T-helper 1 cell treated with Interleukin-12 subunit alpha and Interleukin-12 subunit beta and Interleukin-4 antibody, amounts not matched to agents 30 ng/mL and 1 ng/mL, for 36 hours (primary cell): ENCODE measurements around the gene FOXR1. TPM values are rescaled to one million over a fixed set of nuclear protein-coding genes. Genes with fewer than 3 reads are reported as not detected.
"Not testable (repeated sequence)": the region's sequence is repeated elsewhere in the genome, so short reads cannot be mapped to it uniquely, and the experiment has no call there.

Experiments
- intact Hi-C: fragments of 100-400 bp; cut with micrococcal nuclease; formaldehyde crosslinking; loops from one replicate; pipeline ENCODE4 v1.15.1; 2024
- total RNA-seq: library from RNA; stranded (reverse); gene quantifications from 2 replicates; pipeline ENCODE4 v1.2.3, GENCODE V29; 2022

FOXR1 gene
- total RNA-seq, 1 donor from 2014 or later = not detected

DNA sequence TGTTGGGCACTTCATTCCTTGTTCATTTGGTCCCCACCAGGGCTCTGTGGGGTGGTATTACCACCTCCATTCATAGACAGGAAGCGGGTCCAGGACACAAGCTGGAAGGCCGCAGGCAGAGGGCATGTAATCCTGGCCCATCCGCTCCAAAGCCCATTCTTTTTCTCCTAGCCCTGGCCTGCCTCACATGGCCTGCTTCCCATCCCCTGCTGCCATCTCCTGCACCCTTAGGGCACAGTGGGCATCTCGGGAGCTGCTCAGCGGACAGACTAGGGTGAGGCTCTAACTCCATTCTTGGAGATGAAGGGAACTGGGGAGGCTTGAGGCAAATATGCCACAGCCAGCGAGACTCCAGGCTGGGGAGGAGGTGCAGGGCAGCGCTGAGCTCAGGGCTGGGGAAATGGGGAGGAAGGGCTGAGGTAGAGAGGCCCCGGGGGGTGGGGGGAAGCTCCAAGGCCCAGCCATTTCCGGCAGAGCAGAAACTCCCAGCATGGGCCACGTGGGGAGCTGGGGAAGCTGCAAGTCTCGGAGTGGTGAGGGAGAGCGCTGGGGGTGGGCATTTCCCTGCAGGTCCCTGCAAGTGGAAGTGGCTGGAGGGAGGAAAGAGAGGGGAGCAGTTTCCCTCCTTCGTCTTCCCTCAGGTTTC, 31.5 kb upstream of the FOXR1 start:
- intact Hi-C loops = loop anchor here (1.0 kb wide), 1 partner anchor 10 kb away; no protein-coding TSS in a partner anchor

DNA sequence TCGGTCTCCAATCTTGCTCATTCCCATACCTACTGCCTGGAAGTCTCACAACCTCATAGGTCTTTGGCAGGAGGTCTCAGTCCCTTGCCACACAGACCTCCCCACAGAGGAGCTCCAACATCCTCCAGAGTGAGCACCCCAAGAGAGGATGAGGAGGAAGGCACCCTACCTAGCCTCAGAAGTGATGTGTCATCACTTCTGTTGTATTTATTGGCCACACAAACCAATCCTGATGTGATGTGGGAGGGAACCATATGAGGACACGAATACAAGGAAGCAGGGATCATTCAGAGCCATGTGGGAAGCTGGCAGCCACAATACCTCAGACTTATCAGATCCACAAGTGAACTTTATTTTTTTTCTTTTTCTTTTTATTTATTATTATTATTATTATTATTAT, 24.5 kb upstream of the FOXR1 start:
- intact Hi-C loops = no loop called here

DNA sequence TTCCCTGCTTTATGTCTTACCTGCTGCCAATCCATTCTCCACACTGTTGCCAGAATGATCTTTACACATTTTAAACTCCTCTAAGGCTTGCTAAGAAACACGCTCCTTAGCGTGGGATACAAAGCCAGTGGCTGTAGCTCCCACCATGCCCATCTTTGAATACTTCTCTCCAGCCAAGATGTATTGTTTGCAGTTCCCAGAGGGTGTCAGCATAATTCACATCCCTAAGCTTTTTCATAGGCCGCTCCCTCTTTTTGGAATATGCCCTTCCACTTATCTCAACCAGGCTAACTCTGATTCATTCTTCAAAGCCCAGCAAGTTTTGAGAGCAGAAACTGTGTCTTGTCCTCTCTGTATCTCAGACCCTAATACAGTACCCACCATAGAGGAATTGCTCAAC, 23.6 kb upstream of the FOXR1 start:
- intact Hi-C loops = no loop called here

DNA sequence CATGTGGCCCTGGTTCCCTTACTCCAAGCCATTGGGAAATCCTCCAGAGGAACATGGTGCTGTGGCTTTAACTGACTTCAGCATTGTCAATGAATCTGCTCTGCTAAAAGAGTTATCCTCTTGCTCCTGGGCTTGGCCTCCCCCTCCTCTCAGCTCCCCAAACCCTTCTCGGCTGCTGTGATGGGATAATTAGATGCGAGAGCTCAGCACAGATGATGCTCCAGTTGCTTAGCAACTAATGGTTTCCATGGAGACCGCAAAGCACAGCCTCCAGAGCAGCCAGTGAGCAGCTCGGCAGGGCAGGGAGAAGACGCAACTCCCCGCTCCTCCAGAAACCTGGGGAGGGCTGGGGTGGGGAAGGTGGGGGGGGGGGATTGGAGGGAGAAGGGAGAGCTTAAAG, 18.3 kb upstream of the FOXR1 start:
- intact Hi-C loops = no loop called here

- intact Hi-C loops = not testable (repeated sequence)
Observed at GRCh38 chr11:118953976-118954375, 17.6 kb upstream of the FOXR1 start.

GRCh38 chr11:118956094-118956846, 15.3 kb upstream of the FOXR1 start, which contains the start of gene UPK2:
Gene UPK2, plus strand, starts transcription at chr11:118956298. Its CDS starts 53 bp downstream, at chr11:118956351.
- intact Hi-C loops = loop anchor here (1.0 kb wide), 6 partner anchors 26 to 361 kb away; no protein-coding TSS in a partner anchor

DNA sequence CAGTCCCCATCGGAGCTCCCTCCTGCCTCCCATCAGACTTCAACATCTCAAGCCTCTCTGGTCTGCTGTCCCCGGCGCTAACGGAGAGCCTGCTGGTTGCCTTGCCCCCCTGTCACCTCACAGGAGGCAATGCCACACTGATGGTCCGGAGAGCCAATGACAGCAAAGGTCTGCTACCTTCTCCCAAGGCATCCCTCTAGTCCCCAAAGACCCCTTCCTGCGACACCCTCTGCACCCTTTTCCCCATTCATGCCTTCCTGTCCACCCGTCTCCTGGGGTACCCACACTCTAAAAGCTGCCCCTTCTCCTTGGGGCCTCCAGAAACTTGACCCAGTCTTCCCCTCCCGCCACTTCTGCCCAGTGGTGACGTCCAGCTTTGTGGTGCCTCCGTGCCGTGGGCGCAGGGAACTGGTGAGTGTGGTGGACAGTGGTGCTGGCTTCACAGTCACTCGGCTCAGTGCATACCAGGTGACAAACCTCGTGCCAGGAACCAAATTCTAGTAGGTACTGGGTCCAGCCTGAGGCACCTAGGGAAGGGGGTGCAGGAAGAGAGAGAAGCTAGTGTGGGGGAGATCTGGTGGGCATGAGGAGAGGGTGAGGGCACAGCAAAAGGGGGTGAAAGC, 14.6 kb upstream of the FOXR1 start:
- intact Hi-C loops = loop anchor here (1.0 kb wide), 6 partner anchors 27 to 362 kb away; no protein-coding TSS in a partner anchor

GRCh38 chr11:118957549-118957948, 14.0 kb upstream of the FOXR1 start:
- intact Hi-C loops = no loop called here

- intact Hi-C loops = no loop called here
Observed at GRCh38 chr11:118957968-118958367, 13.6 kb upstream of the FOXR1 start.

- intact Hi-C loops = no loop called here
Observed at GRCh38 chr11:118958577-118958976, 13.0 kb upstream of the FOXR1 start.

- intact Hi-C loops = no loop called here
Observed at GRCh38 chr11:118961189-118961588, 10.4 kb upstream of the FOXR1 start.

- intact Hi-C loops = no loop called here
Observed at GRCh38 chr11:118961591-118961990, 10.0 kb upstream of the FOXR1 start.

GRCh38 chr11:118969508-118969907, 2.1 kb upstream of the FOXR1 start:
- intact Hi-C loops = not testable (repeated sequence)

GRCh38 chr11:118973985-118974384, 2.4 kb downstream of the FOXR1 start:
- intact Hi-C loops = no loop called here

GRCh38 chr11:118975771-118976709, 4.5 kb downstream of the FOXR1 start:
- intact Hi-C loops = no loop called here

DNA sequence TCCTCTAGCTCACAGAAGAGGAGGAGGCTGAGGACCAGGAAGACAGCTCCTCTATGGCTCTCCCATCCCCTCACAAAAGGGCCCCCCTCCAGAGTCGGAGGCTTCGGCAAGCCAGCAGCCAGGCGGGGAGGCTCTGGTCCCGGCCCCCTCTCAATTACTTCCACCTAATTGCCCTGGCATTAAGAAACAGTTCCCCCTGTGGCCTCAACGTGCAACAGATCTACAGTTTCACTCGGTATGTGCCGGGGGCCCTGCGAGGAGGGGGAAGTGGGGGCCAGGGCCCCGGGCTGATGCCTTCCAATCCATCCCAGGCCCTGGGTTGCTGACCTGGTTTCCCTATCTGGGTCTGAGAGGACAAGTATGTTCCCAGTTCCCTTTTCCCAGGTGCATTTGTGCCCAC, 7.9 kb downstream of the FOXR1 start:
- intact Hi-C loops = no loop called here

GRCh38 chr11:118980191-118980881, 8.8 kb downstream of the FOXR1 start:
- intact Hi-C loops = no loop called here

GRCh38 chr11:118984337-118984736, 12.8 kb downstream of the FOXR1 start:
- intact Hi-C loops = not testable (repeated sequence)

GRCh38 chr11:118984825-118985224, 13.3 kb downstream of the FOXR1 start:
- intact Hi-C loops = no loop called here

DNA sequence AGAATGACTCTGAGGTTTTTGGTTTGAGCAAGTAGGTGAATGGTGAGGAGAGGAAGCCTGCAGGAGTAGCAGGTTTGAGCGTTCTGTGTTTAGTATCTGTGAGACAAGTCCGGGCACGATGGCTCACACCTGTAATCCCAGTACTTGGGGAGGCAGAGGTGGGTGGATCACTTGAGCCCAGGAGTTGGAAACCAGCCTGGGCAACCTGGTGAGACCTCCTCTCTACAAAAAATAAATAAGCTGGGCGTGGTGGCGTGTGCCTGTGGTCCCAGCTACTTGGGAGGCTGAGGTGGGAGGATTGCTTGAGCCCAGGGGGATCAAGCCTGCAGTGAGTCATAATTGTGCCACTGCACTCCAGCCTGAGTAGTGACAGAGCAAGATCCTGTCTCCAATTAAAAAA, 16.7 kb downstream of the FOXR1 start:
- intact Hi-C loops = no loop called here
